Heart right ventricle (tissue), 16 donors: ENCODE results near the gene MOBP. TPM values are rescaled to one million over a fixed set of nuclear protein-coding genes. Genes with fewer than 3 reads are reported as not detected.

Experiments used
- ATAC-seq, 8 donors: fragments of 200-7000 bp; cut with Tn5 transposase; one replicate each; pipeline ENCODE4 v1.9.1; 2020; ENCODE audit warnings: mild to moderate bottlenecking in 8 of 8, moderate library complexity in 8 of 8, moderate number of reproducible peaks in 1 of 8
- DNase-seq, 2 donors: peaks; one replicate each; pipeline ENCODE4 v3.0.0-alpha.2; 2020
- H3K27ac ChIP-seq, 10 donors: fragments of 200-600 bp; sonication (generic) in 2 of 10; one replicate each; pipeline versions ENCODE4 v1.5.0 to v1.8.0; 2020 to 2022; ENCODE audit warnings: mild to moderate bottlenecking in 3 of 10
- H3K27me3 ChIP-seq, 7 donors: fragments of 200-600 bp; one replicate each; pipeline ENCODE4 v1.8.0; 2021 to 2022; ENCODE audit warnings: mild to moderate bottlenecking in 2 of 7
- H3K36me3 ChIP-seq, 9 donors: fragments of 200-600 bp; sonication (generic) in 1 of 9; one replicate each; pipeline versions ENCODE4 v1.5.0 to v1.8.0; 2020 to 2022; ENCODE audit warnings: mild to moderate bottlenecking in 2 of 9
- H3K4me1 ChIP-seq, 9 donors: fragments of 200-600 bp; sonication (generic) in 1 of 9; one replicate each; pipeline versions ENCODE4 v1.5.0 to v1.8.0; 2020 to 2022; ENCODE audit warnings: mild to moderate bottlenecking in 4 of 9
- H3K4me3 ChIP-seq, 10 donors: fragments of 200-600 bp; sonication (generic) in 2 of 10; one replicate each; pipeline versions ENCODE4 v1.5.0 to v1.8.0; 2020 to 2022; ENCODE audit warnings: mild to moderate bottlenecking in 7 of 10, moderate library complexity in 2 of 10
- H3K9me3 ChIP-seq, 11 donors: fragments of 200-600 bp in 10 of 11; sonication (generic) in 2 of 11; one replicate each; pipeline versions ENCODE4 v1.5.0 to v1.8.0; 2013 to 2022; ENCODE audit warnings: mild to moderate bottlenecking in 2 of 11, control low read depth in 1 of 11, moderate library complexity in 1 of 11
- CTCF ChIP-seq, 9 donors: fragments of 200-600 bp; sonication (generic) in 2 of 9; IDR thresholded peaks; one replicate each; pipeline versions ENCODE4 v1.5.0 to v1.8.0; 2021 to 2022; ENCODE audit warnings: antibody characterized with exemption in 9 of 9, mild to moderate bottlenecking in 5 of 9, moderate library complexity in 1 of 9
- WGBS, 2 donors: extraction: QIAGEN DNeasy Blood & Tissue Kit; methylation state at CpG; one replicate each; pipeline ENCODE4 v1.1.7; 2013; ENCODE audit warnings: inconsistent platforms in 1 of 2; 5-methylcytosine and 5-hydroxymethylcytosine counted together
- intact Hi-C, 10 donors: fragments of 100-400 bp; cut with DNase I; formaldehyde crosslinking; loops; one replicate each; pipeline versions ENCODE4 v1.11.1 to v1.14.2; 2022
- polyA plus RNA-seq, 2 donors: library from polyadenylated mRNA; stranded (reverse); fragments of 200-250 nt; gene quantifications; one replicate each; pipeline ENCODE4 v1.2.3, GENCODE V29; 2013
- total RNA-seq, 10 donors: library from RNA; stranded (reverse); fragmentation: NEBNext Ultra II Directional in 3 of 10; extraction: Animal tissue kit (Norgen Biotek cat#: 25700) in 3 of 10; gene quantifications; one replicate each; pipeline versions ENCODE4 v1.2.1 to v1.2.4, GENCODE V29; 2021 to 2023
- donor health status: Arrhythmogenic right ventricular cardiomyopathy.
- donor health status: ischemic (EF 13 %, LVEDD 7.1; RV severe dilation, severe dysfunction).
- donor health status: healthy with polysubstance abuse.
- donor health status: DM: no; HTN: yes; CAD: no.
- donor health status: DM: no; HTN: no; CAD: no.
- donor health status: ischemic (EF 25% LVEDD 6.9; RV normal size, moderate dysfunction).
- donor health status: ischemic (EF 25% LVEDD 5.7; RV mildly dilated, moderate dysfunction).
- donor health status: healthy.
- donor health status: DM: yes; HTN: yes; CAD: no.
- donor health status: Ischemic cardiomyopathy.
- donor health status: ischemic (EF 35%, LVEDD 5.7; RV mildly dilated, moderate dysfunction).
- donor health status: nonischemic (EF 11% LVEDD 7.7; RV severe dilation, severe dysfunction).
- donor health status: DM: yes; HTN: yes; CAD: no.
- donor health status: PGD.
- donor health status: ischemic (EF 29% LVEDD 5.4; RV normal size, mild dysfunction).
- donor health status: nonischemic (EF 23%, LVEDD 6.1; RV moderate dilation, normal function).

MOBP gene
- total and polyA plus RNA-seq, 12 donors = 0.01 to 0.59 (median 0.11) TPM; not detected in 7

- whole genome bisulfite sequencing, 2 donors = 67 to 74% methylated on average over 2 of the region's 2 CpGs
- Histone ChIP-seq H3K9me3 (no peaks in the 10 kb centered on the region), H3K4me3 (no peak overlapping the region), H3K27ac (no peak overlapping the region), H3K4me1 (peaks cover 0 to 5% (median 0%) of the 10 kb centered on the region in 9 donors), H3K27me3 (peaks cover 0 to 4% (median 0%) of the 10 kb centered on the region in 7 donors), H3K36me3 (no peaks in the 10 kb centered on the region)
- no peak for DNase-seq
- no peak for TF ChIP-seq CTCF (IDR thresholded peaks at IDR 0.05)
- no peak for ATAC-seq
- intact Hi-C loops = loop anchor here in 4 of 10 donors (2.0 to 10.0 kb wide), 4 partner anchors 34 to 53 kb away; no protein-coding TSS in a partner anchor
These were observed 21.6 kb upstream of the MOBP start for GRCh38 chr3:39445927-39446326.

GRCh38 chr3:39446444-39446843 is 21.0 kb upstream of the MOBP start:
- no peak for TF ChIP-seq CTCF (IDR thresholded peaks at IDR 0.05)
- WGBS, 2 donors = 79 to 93% methylated on average over 2 of the region's 2 CpGs
- intact Hi-C loops = loop anchor here in 4 of 10 donors (2.0 to 10.0 kb wide), 4 partner anchors 34 to 52 kb away; no protein-coding TSS in a partner anchor
- Histone ChIP-seq H3K36me3 (no peaks in the 10 kb centered on the region), H3K27me3 (peaks cover 0 to 4% (median 0%) of the 10 kb centered on the region in 7 donors), H3K9me3 (no peaks in the 10 kb centered on the region), H3K4me3 (no peak overlapping the region), H3K27ac (no peak overlapping the region), H3K4me1 (peaks cover 0 to 5% (median 0%) of the 10 kb centered on the region in 9 donors)
- DNase-seq = no peak
- ATAC-seq = no peak

GRCh38 chr3:39447637-39448483 is 19.6 kb upstream of the MOBP start:
- DNase-seq (peak in 1 of 2 donors; percentile 75), ATAC-seq (peak; percentile 67 to 92 (median 90))
- WGBS, 2 donors = 24 to 25% methylated on average over 13 of the region's 13 CpGs
- no peaks in the 10 kb centered on the region for H3K36me3 ChIP-seq
- H3K4me3 ChIP-seq = no peak overlapping the region
- H3K27ac ChIP-seq = no peak overlapping the region
- H3K9me3 ChIP-seq = no peaks in the 10 kb centered on the region
- TF ChIP-seq CTCF (IDR thresholded peaks at IDR 0.05) = peak; percentile 71 to 94 (median 88)
- H3K27me3 ChIP-seq = peaks cover 0 to 4% (median 0%) of the 10 kb centered on the region in 7 donors
- intact Hi-C loops = loop anchor here in 7 of 10 donors (1.0 to 10.0 kb wide), 5 partner anchors 36 to 51 kb away; no protein-coding TSS in a partner anchor
- H3K4me1 ChIP-seq = peaks cover 0 to 5% (median 0%) of the 10 kb centered on the region in 9 donors

- no peaks in the 10 kb centered on the region for H3K36me3 ChIP-seq
- intact Hi-C loops = loop anchor here in 7 of 10 donors (1.0 to 10.0 kb wide), 5 partner anchors 36 to 50 kb away; no protein-coding TSS in a partner anchor
- DNase-seq (no peak), ATAC-seq (no peak)
- no peak overlapping the region for H3K4me3 ChIP-seq
- 70 to 77% methylated on average over 10 of the region's 10 CpGs for WGBS, 2 donors
- no peak overlapping the region for H3K27ac ChIP-seq
- no peak for TF ChIP-seq CTCF (IDR thresholded peaks at IDR 0.05)
- peaks cover 0 to 4% (median 0%) of the 10 kb centered on the region in 7 donors for H3K27me3 ChIP-seq
- H3K9me3 ChIP-seq = no peaks in the 10 kb centered on the region
- peaks cover 0 to 5% (median 0%) of the 10 kb centered on the region in 9 donors for H3K4me1 ChIP-seq
These were observed 18.8 kb upstream of the MOBP start for GRCh38 chr3:39448506-39449233.
